ENCODE results near the gene IPO7.

DNA sequence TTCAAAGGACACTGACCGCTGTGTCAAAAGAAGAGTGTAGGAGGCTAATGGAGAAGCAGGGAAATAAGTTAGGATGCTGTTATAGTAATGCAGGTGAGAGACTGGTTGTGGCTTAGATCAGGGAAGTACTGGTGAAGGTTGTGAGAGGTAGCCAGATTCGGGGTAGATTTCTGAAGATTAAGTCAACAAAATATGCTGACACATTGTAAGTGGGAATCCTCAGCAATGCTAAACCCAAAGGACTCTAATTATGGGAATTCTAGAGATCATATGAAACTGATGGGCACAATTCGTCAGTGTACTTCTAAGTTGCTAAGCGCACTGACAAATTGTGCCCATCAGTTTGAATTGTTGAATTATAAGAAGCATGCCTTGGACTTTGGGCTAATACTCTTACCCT lies 86.3 kb downstream of the IPO7 start:
- TF ChIP-seq, protein P1, sequence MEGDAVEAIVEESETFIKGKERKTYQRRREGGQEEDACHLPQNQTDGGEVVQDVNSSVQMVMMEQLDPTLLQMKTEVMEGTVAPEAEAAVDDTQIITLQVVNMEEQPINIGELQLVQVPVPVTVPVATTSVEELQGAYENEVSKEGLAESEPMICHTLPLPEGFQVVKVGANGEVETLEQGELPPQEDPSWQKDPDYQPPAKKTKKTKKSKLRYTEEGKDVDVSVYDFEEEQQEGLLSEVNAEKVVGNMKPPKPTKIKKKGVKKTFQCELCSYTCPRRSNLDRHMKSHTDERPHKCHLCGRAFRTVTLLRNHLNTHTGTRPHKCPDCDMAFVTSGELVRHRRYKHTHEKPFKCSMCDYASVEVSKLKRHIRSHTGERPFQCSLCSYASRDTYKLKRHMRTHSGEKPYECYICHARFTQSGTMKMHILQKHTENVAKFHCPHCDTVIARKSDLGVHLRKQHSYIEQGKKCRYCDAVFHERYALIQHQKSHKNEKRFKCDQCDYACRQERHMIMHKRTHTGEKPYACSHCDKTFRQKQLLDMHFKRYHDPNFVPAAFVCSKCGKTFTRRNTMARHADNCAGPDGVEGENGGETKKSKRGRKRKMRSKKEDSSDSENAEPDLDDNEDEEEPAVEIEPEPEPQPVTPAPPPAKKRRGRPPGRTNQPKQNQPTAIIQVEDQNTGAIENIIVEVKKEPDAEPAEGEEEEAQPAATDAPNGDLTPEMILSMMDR (IDR thresholded peaks at IDR 0.05), result no peak
- no peak for TF ChIP-seq POLR2A (IDR thresholded peaks at IDR 0.05)
